GM12891 (cell line): ENCODE measurements around the gene GFOD1.
A peak's percentile ranks its signal among the peaks of the same experiment; 100 is the strongest.
"Not testable (repeated sequence)": the region's sequence is repeated elsewhere in the genome, so short reads cannot be mapped to it uniquely, and the experiment has no call there.

Experiments
- DNase-seq: peaks from one replicate; pipeline ENCODE4 v3.0.0; 2011; ENCODE audit warnings: low spot score; ENCODE audit not compliant: insufficient read length
- FAIRE-seq: peaks from 2 replicates; lab custom pipeline; 2011; peaks lifted over from hg19 to GRCh38; lab: Jason Lieb, UNC
- PAX5 ChIP-seq: IDR thresholded peaks from 2 replicates; pipeline ENCODE4 v1.6.1; 2011; ENCODE audit warnings: low read length, moderate library complexity, mild to moderate bottlenecking; ENCODE audit not compliant: insufficient read depth, severe bottlenecking
- POLR2A ChIP-seq: IDR thresholded peaks from 2 replicates; pipeline ENCODE4 v1.6.1; 2011; ENCODE audit warnings: low read depth, low read length, control low read depth
- POLR2AphosphoS5 ChIP-seq: IDR thresholded peaks from 2 replicates; pipeline ENCODE4 v1.6.1; 2011; ENCODE audit warnings: low read depth, low read length, control low read depth
- POU2F2 ChIP-seq: IDR thresholded peaks from 2 replicates; pipeline ENCODE4 v1.6.1; 2011; ENCODE audit warnings: low read depth, mild to moderate bottlenecking, control low read depth, low read length, moderate library complexity
- SPI1 ChIP-seq: IDR thresholded peaks from 2 replicates; pipeline ENCODE4 v1.6.1; 2011; ENCODE audit warnings: low read depth, low read length, control low read depth
- TAF1 ChIP-seq: IDR thresholded peaks from 2 replicates; pipeline ENCODE4 v1.6.1; 2011; ENCODE audit warnings: low read depth, low read length, control low read depth

Gene GFOD1

GRCh38 chr6:13435477-13436246 lies 51.7 kb downstream of the GFOD1 start:
- FAIRE-seq (no peak), DNase-seq (no peak)
- TF ChIP-seq TAF1 (no peak), PAX5 (no peak), SPI1 (no peak), POLR2AphosphoS5 (no peak), POLR2A (no peak), POU2F2 (no peak)

- TF ChIP-seq SPI1 (no peak), POU2F2 (no peak)
- DNase-seq (no peak), FAIRE-seq (no peak)
Measured at GRCh38 chr6:13434777-13435176, 52.6 kb downstream of the GFOD1 start.

- DNase-seq: not testable (repeated sequence)
- FAIRE-seq: peak; percentile 92
Measured at GRCh38 chr6:13434135-13434775, 53.1 kb downstream of the GFOD1 start.

DNA sequence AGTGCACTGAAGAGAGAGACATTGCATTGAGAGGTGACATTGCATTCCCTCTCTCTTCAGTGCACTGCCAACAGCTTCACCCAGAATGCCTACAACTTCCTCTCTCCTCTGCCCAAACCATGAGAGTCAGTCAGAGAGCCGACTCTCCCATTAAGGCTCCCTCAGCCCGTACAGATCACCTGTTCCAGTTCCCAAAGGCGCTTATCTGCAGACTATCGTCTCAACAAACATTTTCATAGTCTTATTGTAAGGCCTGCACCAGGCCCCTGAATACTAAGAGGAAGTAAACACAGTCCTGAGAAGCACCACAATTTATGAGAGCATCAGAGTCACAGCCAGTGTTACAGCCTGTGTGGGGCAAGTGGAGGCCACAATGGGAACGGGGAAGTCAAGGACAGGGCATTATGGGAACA lies 53.7 kb downstream of the GFOD1 start:
- no peak for FAIRE-seq
- no peak for TF ChIP-seq POLR2A
- TF ChIP-seq SPI1: no peak; the same call in 1 of the 2 replicates
- no peak for TF ChIP-seq TAF1
- TF ChIP-seq POLR2AphosphoS5: no peak
- no peak for TF ChIP-seq PAX5
- TF ChIP-seq POU2F2: no peak
- no peak for DNase-seq

DNA sequence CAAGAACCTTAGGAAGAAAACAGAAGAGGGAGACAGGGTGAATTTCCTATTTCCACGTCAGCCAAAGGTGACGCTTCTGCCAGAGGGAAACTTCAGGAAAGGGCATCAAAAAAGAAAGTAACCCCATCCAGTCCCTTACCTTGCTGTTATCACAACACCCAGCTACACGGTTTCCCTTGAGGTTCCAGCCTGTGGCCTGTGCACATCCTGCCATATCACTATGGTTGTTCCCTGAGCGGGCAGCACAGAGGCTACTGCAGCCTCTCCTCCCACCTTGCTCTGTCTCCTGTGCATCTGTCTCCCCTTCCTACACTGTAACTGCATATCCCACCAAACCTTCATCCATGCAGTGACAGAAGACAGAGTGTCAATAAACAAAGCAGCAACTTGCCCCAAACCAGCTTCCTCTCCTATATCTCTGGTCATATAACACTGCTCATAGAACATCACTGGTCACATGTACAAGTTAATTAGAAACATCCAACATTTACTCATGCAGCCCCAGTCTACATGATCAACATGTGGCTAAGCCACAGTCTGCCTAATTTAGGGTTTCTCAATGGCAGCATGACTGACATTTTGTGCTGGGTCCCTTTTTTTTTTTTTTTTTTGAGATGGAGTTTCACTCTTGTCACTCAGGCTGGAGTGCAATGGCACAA lies 54.7 kb downstream of the GFOD1 start:
- DNase-seq (no peak), FAIRE-seq (peak; percentile 54)
- TF ChIP-seq POLR2A: no peak
- TF ChIP-seq POLR2AphosphoS5: no peak
- no peak for TF ChIP-seq POU2F2
- TF ChIP-seq TAF1: no peak
- no peak for TF ChIP-seq SPI1
- TF ChIP-seq PAX5: no peak

- FAIRE-seq: no peak
- TF ChIP-seq POLR2A (no peak), SPI1 (0 out of 2 replicates have a peak, but pooled peaks have one; percentile 7)
- no peak for DNase-seq
Measured at GRCh38 chr6:13431861-13432465, 55.4 kb downstream of the GFOD1 start.

- FAIRE-seq (peak; percentile 66), DNase-seq (no peak)
- TF ChIP-seq TAF1 (no peak), POLR2AphosphoS5 (no peak), POLR2A (no peak), POU2F2 (no peak), PAX5 (no peak), SPI1 (no peak)
Measured at GRCh38 chr6:13431059-13431656, 56.2 kb downstream of the GFOD1 start.

- FAIRE-seq: no peak
- no peak for TF ChIP-seq PAX5
- no peak for TF ChIP-seq POU2F2
- no peak for TF ChIP-seq SPI1
- TF ChIP-seq TAF1: no peak
Measured at GRCh38 chr6:13429406-13429753, 58.0 kb downstream of the GFOD1 start.

DNA sequence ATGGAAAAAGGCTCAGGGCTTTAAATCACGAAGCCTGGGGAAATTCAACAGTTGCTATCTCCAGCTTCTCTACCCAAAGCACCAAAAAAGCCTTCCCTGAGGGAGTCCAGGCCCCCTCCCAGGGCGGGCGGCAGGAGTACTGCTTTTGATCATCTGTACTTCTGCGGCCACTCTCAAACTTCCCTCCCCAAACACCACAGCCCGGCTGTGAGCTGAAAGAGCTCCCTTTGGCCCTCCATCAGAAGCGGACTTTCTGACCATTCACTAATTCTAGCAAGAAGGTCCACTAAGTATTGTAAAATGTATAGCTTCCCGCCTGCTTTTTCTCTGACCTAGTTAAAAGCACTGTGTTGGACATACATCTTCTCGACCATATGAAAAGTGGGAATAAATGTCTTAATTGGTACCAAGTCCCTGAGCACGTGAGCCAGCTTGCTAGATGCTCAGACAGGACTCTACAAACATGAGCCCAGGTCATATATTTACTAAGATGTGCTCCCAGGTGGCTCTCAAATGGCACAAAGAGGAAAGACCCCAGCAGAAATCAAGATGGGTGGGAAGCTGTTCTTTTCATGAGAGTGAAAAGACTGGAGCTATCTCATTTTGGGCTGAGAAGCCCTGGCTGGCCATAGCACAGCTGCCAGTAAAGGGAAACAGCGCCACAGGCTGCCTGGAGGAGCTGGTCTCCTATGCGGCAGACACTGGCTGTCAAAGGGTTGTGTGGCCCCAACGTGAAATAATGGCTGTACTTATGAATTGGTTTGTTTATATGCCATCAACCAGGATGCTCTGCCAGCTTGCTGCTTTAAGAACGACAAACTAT lies 58.6 kb downstream of the GFOD1 start:
- DNase-seq (no peak), FAIRE-seq (peak; percentile 28)

More at GRCh38 chr6:13429406-13429753, 58.0 kb downstream of the GFOD1 start:
- DNase-seq: no peak

More for the DNA sequence above, 58.6 kb downstream of the GFOD1 start:
- no peak for TF ChIP-seq POU2F2
- TF ChIP-seq SPI1: 0 out of 2 replicates have a peak, but pooled peaks have one; percentile 13
- peak; percentile 57; the same call in 1 of the 2 replicates for TF ChIP-seq TAF1
